ENCODE data around the gene ZNF138.
"Not testable (repeated sequence)": the region's sequence is repeated elsewhere in the genome, so short reads cannot be mapped to it uniquely, and the experiment has no call there.

The ZNF138 gene

GRCh38 chr7:64839910-64840309 lies 45.7 kb downstream of the ZNF138 start:
- DNase-seq, result no peak

DNA sequence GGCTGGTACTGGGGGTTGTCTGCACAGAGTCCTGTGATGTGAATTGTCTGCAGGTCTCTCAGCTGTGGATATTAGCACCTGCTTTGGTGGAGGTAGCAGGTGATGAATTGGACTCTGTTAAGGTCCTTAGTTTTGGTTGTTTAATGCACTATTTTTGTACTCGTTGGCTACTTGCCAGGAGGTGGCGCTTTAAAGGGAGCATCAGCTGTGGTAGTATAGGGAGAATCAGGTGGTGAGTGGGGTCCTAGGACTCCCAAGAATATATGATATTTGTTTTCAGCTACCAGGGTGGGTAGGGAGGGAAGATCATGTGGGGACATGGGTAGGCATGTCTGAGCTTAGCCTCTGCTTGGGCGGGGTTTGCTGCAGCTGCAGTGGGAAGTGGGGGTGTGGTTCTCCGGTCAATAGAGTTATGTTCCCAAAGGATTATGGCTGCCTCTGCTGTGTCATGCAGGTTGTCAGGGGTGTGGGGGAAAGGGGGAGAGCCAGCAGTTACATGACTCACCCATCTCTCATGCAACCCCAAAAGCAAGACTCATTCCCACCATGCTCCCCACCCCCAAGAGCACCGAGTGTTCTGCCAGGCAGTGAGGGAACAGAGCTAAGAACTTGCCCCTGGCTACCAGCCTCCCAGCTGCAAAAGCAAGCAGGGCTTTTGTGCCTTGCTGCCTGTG lies 55.2 kb downstream of the ZNF138 start:
- DNase-seq, result no peak

DNA sequence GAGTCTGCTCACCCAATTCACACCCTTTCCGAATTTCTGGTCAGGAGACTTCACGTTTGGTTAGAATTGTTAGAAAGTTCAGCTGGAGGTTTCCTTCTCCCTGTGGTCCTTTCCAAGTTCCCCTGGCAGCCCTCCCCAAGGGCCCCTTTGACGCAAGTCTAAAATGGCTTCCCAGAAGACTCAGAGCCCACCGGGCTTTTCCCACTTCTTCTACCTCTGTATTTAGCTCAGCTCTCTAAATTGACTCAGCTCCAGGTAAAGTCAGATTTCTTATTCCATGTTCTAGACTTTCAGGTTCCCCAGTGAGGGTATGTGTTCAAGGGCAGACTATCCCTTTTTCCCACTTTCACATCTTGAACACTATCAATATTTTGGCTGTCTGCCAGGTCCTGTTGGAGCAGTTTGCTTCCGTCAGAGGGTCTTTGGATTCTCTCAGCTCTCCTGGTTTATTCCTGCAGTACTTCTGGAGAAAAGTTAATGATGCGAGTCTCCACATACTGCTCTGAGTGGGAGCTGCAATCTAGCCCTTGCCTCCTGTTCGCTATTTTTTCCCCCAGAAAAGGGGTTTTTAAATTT lies 55.8 kb downstream of the ZNF138 start:
- no peak for DNase-seq

- no peak for DNase-seq
These were observed 59.5 kb downstream of the ZNF138 start for GRCh38 chr7:64853679-64854078.

- DNase-seq, result no peak
These were observed 60.7 kb downstream of the ZNF138 start for GRCh38 chr7:64854969-64855368.

- no peak for DNase-seq
These were observed 68.8 kb downstream of the ZNF138 start for GRCh38 chr7:64863021-64863420.

GRCh38 chr7:64863530-64863929 lies 69.3 kb downstream of the ZNF138 start:
- DNase-seq, result not testable (repeated sequence)

DNA sequence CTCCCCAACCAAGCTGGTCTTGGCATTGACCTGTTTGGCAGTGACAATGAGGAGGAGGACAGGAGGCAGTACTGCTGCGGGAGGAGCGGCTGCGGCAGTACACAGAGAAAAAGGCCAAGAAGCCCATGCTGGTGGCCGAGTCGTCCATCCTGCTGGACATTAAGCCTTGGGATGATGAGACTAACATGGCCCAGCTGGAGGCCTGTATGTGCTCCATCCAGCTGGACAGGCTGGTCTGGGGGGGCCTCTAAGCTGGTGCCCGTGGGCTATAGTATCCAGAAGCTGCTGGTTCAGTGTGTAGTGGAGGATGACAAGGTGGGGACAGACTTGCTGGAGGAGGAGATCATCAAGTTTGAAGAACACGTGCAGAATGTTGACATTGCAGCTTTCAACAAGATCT lies 69.7 kb downstream of the ZNF138 start:
- DNase-seq, result no peak

DNA sequence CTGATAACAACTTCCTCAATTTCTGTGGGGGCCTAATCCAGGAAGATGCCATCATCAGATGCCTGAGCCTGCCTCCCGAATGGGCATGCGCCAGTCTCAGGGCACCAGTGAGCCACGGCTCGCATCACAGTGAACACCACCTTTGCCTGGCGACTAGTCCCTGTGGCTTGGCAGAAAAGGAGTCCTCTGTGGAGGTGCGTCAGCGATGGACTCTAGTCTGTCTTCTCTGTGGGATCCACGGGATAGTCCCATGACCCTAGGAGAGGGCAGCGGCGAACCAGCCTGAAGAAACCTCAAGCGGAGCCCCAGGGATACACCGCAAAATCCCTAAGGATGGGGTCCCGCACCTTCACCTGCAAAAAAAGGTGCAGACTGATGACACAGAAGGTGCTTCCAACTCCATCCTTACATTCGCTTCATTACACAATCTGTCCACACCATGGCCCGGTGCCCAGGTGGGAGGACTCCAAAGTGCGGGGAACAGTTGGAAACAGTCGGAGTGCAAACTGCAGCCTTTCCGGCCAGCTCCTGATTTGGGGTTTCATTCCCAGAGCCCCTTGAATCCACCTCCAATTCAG lies 73.7 kb downstream of the ZNF138 start:
- DNase-seq, result no peak

DNA sequence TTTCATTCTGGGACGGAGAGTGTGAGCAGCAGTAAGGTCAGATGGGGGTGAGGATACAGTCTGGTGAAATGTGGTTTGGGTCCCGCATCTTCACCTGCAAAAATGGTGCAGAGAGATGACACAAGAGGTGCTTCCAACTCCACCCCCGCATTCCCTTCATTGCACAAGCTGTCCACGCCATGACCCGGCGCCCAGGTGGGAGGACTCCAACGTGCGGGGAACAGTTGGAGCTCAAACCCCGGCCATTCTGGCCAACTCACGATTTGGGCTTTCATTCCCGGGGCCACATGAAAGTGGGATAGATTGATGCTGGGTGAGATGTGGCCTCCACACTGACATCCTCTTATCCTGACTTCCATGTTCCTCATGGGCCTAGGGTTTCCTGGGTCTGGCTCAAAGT lies 74.3 kb downstream of the ZNF138 start:
- DNase-seq, result no peak

GRCh38 chr7:64869121-64869725 lies 75.0 kb downstream of the ZNF138 start:
- DNase-seq, result no peak

DNA sequence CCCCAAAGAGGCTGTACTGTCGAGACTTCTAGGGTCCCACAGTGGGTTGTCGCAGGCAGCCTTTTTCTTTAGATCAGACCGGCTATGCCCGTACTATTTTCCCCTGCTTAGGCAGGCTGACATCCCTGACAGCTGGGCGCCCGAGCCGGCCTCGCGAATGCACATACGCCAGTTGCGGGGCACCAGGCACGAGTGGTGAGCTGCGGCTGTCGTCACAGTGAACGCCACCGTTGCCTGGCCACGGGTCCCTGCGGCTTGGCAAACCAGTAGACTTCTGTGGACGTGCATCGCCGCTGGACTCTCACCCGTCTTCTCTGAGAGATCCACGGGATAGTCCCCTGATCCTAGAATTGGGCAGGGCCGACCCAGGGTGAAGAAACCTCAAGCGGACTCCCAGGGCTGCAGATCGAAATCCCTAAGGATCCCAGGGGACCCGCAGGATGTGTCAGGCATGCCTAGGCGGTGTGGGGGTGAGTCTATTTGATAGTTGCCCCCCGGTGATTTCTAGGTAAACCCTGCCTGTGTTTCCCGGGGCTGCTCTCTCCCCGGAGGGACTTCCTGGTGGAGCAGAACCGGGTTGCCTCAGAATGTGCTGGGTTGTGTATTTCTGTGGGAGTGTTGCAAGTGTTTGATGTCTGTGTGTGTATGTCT lies 75.8 kb downstream of the ZNF138 start:
- DNase-seq, result no peak

DNA sequence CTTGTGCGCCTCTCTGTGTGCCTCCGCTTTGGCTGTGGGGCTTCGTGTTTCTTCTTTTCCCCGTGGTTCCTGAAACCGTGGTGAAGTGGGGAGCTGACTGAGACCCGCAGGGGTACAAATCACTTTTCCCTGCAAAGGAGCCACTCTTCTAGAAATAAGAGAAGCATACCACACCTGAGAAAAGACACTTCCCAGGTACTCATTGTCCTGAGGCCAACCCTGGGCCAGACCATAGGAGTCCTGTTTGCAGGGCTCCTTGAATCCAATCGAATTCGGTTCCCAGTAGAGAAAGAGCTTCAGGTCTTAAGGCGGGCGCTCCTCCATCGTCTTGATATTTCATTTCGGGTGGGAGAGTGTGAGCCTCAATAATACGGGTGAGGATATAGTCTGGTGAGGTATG lies 76.4 kb downstream of the ZNF138 start:
- DNase-seq, result no peak

- DNase-seq, result no peak
These were observed 77.5 kb downstream of the ZNF138 start for GRCh38 chr7:64871761-64872160.

GRCh38 chr7:64872351-64873154 lies 78.3 kb downstream of the ZNF138 start:
- no peak for DNase-seq

GRCh38 chr7:64873155-64873500 lies 78.9 kb downstream of the ZNF138 start:
- DNase-seq, result no peak

DNA sequence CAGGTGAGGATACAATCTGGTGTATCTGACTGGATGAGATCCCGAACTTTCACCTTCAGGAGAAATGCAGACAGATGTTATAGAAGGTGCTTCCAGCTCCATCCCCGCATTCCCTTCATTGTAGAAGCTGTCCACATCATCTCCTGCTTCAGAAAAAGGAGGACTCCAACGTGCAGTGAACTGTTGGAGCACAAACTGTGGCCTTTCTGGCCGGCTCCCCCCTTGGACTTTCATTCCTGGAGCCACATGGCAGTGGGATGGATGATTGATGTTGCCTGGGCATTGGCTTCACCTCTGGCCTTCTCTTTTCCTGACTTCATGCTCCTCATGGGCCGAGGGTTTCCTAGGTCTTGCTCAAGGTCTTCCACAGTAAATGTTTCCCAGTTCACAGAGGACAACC lies 79.3 kb downstream of the ZNF138 start:
- no peak for DNase-seq

DNA sequence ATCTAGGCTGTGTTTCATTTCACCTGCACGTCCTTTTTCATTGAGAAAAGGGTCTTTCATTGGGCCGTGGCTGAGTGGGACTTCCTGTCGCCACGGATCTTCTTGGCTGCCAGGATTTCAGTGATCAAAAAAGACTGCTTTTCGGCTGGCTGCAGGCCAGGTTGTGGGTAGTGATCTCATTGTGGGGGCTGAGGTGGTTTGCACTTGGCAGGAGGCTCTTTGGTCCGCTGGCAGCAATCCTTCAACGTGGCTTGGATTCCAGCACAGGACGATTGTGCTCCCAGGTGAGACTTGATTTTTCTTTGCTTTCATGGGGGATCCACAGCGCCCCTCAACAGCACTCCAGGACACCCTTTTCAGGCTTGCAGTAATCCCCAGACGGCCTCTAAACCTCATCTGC lies 79.9 kb downstream of the ZNF138 start:
- no peak for DNase-seq

- no peak for DNase-seq
These were observed 80.5 kb downstream of the ZNF138 start for GRCh38 chr7:64874562-64875250.

- DNase-seq, result no peak
These were observed 81.0 kb downstream of the ZNF138 start for GRCh38 chr7:64875258-64875657.

- DNase-seq, result no peak
These were observed 81.6 kb downstream of the ZNF138 start for GRCh38 chr7:64875658-64876406.

Data from stimulated activated CD4-positive, alpha-beta T cell treated with anti-CD3 and anti-CD28 coated beads, Interleukin-2, amount 100 ng/mL, for 48 hours (primary cell).